Body of pancreas (tissue), 4 donors: ENCODE data around the gene NR1H3.

Experiments used
- CTCF ChIP-seq, 7 experiments: fragments of 450-650 bp in 4 of 7; fragments of 200-600 bp in 3 of 7; sonication (generic) in 3 of 7; IDR thresholded peaks; one replicate each; pipeline ENCODE4 v1.5.1; 2016 to 2019; ENCODE audit warnings: antibody characterized with exemption in 7 of 7
- POLR2A ChIP-seq, 3 donors: fragments of 450-650 bp; IDR thresholded peaks; one replicate each; pipeline ENCODE4 v1.6.1; 2016; ENCODE audit warnings: antibody characterized with exemption in 3 of 3, mild to moderate bottlenecking in 2 of 3

GRCh38 chr11:47284151-47284550 is 26.4 kb downstream of the NR1H3 start:
- no peak for TF ChIP-seq POLR2A (IDR thresholded peaks at IDR 0.05)
- TF ChIP-seq CTCF (IDR thresholded peaks at IDR 0.05): no peak
